Cardiac fibroblast (primary cell): ENCODE data around the gene AIG1.

ENCODE experiments used
- DNase-seq, 2 donors: peaks; one replicate each; pipeline versions ENCODE4 v3.0.0 to v3.0.0-alpha.2; 2010; ENCODE audit warnings: low read depth in 2 of 2
- H3K4me3 ChIP-seq, 2 donors: replicated peaks in 1 of 2; 1 replicate in 1 of 2; 2 replicates in 1 of 2; pipeline ENCODE4 v1.5.1; 2011; ENCODE audit warnings: low read depth in 2 of 2, low read length in 2 of 2, mild to moderate bottlenecking in 2 of 2, moderate library complexity in 1 of 2
- CTCF ChIP-seq: IDR thresholded peaks from one replicate; pipeline ENCODE4 v1.5.1; 2011; ENCODE audit warnings: low read depth, mild to moderate bottlenecking, low read length, inconsistent platforms

AIG1 gene

DNA sequence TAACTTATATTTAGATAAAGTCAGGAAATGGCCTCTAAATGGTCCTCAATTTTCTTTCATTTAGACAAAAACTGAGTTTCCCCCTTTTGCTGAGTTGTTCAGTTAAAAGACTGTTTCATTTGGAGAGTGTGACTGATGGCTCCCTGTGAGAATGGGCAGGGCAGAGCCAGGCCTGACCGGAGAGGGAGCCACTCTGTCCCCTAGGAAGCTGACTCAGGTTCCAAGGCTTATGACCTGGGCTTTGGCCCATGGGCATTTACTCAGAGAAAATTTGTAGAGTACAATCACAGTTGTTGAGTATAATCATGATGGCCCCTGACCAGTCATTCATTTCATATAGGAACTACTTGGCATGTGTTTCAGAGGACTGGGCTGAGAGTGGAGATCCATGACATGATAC, 37.0 kb upstream of the AIG1 start:
- peak; percentile 7 for TF ChIP-seq CTCF
- no peak overlapping the region for H3K4me3 ChIP-seq
- DNase-seq = no peak

DNA sequence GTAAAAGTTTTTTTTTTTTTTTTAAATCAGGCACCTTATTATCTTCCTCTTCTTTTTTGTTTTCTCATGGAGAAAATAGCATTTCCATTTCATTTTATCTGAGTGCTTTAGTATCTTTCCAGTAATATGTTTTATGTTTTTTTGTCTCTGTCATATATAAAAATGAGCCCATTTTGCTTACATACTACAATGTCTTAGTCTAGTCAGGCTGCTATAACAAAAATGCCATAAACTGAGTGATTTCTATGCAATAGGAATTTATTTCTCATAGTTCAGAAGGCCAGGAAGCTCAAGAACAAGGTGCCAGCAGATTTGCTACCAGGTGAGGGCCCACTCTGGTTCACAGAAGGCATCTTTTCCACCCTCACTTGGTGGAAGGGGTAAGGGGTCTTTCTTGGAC, 35.7 kb upstream of the AIG1 start:
- no peak for DNase-seq
- H3K4me3 ChIP-seq = no peak overlapping the region
- no peak for TF ChIP-seq CTCF

DNA sequence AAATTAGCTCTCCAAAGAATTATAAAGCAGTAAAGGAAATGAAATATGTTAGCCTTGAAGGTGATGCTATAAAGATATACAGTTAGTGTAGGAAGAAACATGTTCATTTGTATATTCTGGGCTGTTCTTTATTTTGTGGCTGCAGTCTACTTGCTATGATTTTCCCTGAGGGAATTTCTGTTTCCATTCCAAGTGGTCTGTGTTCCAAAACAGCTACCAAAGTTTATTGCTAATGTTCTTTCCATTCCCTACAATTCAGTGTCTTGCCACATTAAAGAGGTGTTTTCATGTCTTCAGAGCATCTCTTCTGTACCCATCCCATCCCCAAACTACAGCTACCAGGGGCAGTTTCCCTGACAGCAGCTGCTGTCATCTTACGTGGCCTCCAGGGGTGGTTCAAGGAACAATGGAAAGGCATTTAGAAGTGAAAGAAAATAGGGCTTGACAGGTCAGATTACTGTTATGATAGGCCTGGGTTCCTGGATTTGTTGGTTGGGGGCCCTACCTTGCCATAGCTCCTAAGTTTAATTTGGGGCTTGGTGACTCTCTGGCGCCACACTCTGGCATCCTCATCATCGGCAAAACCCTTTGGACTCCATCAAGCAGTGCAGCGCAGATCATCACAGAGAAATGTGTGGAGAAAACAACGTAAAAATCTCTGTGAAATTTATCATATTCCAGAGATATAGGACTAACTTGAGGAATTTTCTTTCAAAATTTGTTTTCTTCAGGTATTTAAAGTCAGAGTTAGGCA, 33.8 kb upstream of the AIG1 start:
- H3K4me3 ChIP-seq = no peak overlapping the region
- DNase-seq = peak; percentile 51 to 57
- peak; percentile 77 for TF ChIP-seq CTCF

DNA sequence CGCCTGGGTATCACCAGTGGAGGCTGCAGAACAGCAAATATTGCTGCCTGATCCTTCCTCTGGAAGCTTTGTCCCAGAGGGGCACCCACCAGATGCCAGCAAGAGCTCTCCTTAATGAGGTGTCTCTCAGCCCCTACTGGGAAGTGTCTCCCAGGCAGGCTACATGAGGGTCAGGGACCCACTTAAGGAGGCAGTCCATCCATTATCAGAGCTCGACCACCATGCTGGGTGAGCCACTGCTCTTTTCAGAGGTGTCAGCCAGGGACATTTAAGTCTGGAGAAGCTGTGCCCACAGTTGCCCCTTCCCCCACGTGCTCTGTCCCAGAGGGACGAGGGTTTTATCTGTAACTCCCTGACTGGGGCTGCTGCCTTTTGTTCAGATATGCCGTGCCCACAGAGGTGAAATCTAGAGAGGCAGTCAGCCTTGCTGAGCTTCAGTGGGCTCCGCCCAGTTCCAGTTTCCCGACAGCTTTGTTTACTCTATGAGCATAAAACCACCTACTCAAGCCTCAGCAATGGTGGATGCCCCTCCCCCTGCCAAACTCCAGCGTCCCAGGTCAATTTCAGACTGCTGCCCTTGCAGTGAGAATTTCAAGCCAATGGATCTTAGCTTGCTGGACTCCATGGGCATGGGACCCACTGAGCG, 25.9 kb upstream of the AIG1 start:
- H3K4me3 ChIP-seq = no peak overlapping the region
- no peak for TF ChIP-seq CTCF
- no peak for DNase-seq

- no peak for TF ChIP-seq CTCF
- no peak for DNase-seq
- H3K4me3 ChIP-seq = no peak overlapping the region
Observed at GRCh38 chr6:143037470-143037869, 23.2 kb upstream of the AIG1 start.

- H3K4me3 ChIP-seq = no peak overlapping the region
Observed at GRCh38 chr6:143038833-143039232, 21.9 kb upstream of the AIG1 start.

More at GRCh38 chr6:143038833-143039232, 21.9 kb upstream of the AIG1 start:
- no peak for TF ChIP-seq CTCF
- DNase-seq = no peak
